GM23248 (cell line): ENCODE measurements around the gene BMP15. TPM values are rescaled to one million over a fixed set of nuclear protein-coding genes. Genes with fewer than 3 reads are reported as not detected.
A peak's percentile ranks its signal among the peaks of the same experiment; 100 is the strongest.

Experiments used
- DNase-seq: peaks from one replicate; pipeline ENCODE4 v3.0.0-alpha.2; 2015
- H2AFZ ChIP-seq: fragments of 200-600 bp; sonication (generic); 2 replicates; pipeline ENCODE4 v1.6.1; 2016; ENCODE audit warnings: antibody characterized with exemption
- H3F3A ChIP-seq: fragments of 200-600 bp; sonication (generic); 2 replicates; pipeline ENCODE4 v1.6.1; 2016; ENCODE audit warnings: mild to moderate bottlenecking, antibody characterized with exemption, mixed run types; ENCODE audit not compliant: insufficient read depth
- H3K27ac ChIP-seq: fragments of 200-600 bp; sonication (generic); 2 replicates; pipeline ENCODE4 v1.5.1; 2016; ENCODE audit warnings: mild to moderate bottlenecking
- H3K27me3 ChIP-seq: fragments of 200-600 bp; sonication (generic); replicated peaks from 2 replicates; pipeline ENCODE4 v1.6.1; 2016; ENCODE audit warnings: mild to moderate bottlenecking; ENCODE audit not compliant: insufficient read depth
- H3K36me3 ChIP-seq: fragments of 200-600 bp; sonication (generic); 2 replicates; pipeline ENCODE4 v1.6.1; 2016; ENCODE audit warnings: low read depth, mild to moderate bottlenecking
- H3K4me1 ChIP-seq: fragments of 200-600 bp; sonication (generic); 2 replicates; pipeline ENCODE4 v1.6.1; 2016; ENCODE audit warnings: mild to moderate bottlenecking; ENCODE audit not compliant: insufficient read depth
- H3K4me2 ChIP-seq: fragments of 200-600 bp; sonication (generic); one replicate; pipeline ENCODE4 v1.6.1; 2016; ENCODE audit warnings: mild to moderate bottlenecking; ENCODE audit not compliant: unreplicated experiment
- H3K4me3 ChIP-seq: fragments of 200-600 bp; sonication (generic); 2 replicates; pipeline ENCODE4 v1.5.1; 2016; ENCODE audit warnings: mild to moderate bottlenecking
- H3K79me2 ChIP-seq: fragments of 200-600 bp; sonication (generic); 2 replicates; pipeline ENCODE4 v1.6.1; 2016; ENCODE audit warnings: mild to moderate bottlenecking; ENCODE audit not compliant: insufficient read depth
- H3K9ac ChIP-seq: fragments of 200-600 bp; sonication (generic); 2 replicates; pipeline ENCODE4 v1.6.1; 2016; ENCODE audit warnings: mild to moderate bottlenecking
- H3K9me2 ChIP-seq: fragments of 200-600 bp; sonication (generic); 2 replicates; pipeline ENCODE4 v1.6.1; 2016; ENCODE audit warnings: mixed run types, mild to moderate bottlenecking, moderate library complexity; ENCODE audit not compliant: insufficient read depth
- H3K9me3 ChIP-seq: fragments of 200-600 bp; sonication (generic); one replicate; pipeline ENCODE4 v1.6.1; 2017; ENCODE audit warnings: low read depth
- H4K20me1 ChIP-seq: fragments of 200-600 bp; sonication (generic); 2 replicates; pipeline ENCODE4 v1.6.0; 2016; ENCODE audit not compliant: insufficient read depth
- EZH2 ChIP-seq: fragments of 200-600 bp; sonication (generic); IDR thresholded peaks from 2 replicates; pipeline ENCODE4 v1.6.1; 2018; ENCODE audit warnings: antibody characterized with exemption, mild to moderate bottlenecking; ENCODE audit not compliant: insufficient read depth, poor library complexity, severe bottlenecking
- EZH2phosphoT487 ChIP-seq: fragments of 200-600 bp; sonication (generic); IDR thresholded peaks from 2 replicates; pipeline ENCODE4 v1.6.1; 2018; ENCODE audit warnings: antibody characterized with exemption, moderate library complexity, mild to moderate bottlenecking, low read depth; ENCODE audit not compliant: insufficient read depth
- WGBS, 2 experiments: methylation state at CpG; one replicate each; pipeline ENCODE4 v1.1.6; 2015 to 2017; ENCODE audit warnings: low lambda C conversion rate in 2 of 2, low coverage in 1 of 2; ENCODE audit errors: missing lambda C conversion rate in 2 of 2; 5-methylcytosine and 5-hydroxymethylcytosine counted together
- in situ Hi-C: fragments of 300-500 bp; cut with MboI; formaldehyde crosslinking; loops from 2 replicates; pipeline ENCODE4 v1.15.0; 2020
- polyA plus RNA-seq: library from polyadenylated mRNA; unstranded; fragments of >200 nt; fragmentation: Nextera tagmentation; extraction: Ambion mirVana; gene quantifications from 2 replicates; pipeline ENCODE4 v1.2.1, GENCODE V29; 2016
- total RNA-seq: library from RNA; depleted of rRNA; stranded (reverse); fragments of >200 nt; shearing (Covaris generic); gene quantifications from 2 replicates; pipeline ENCODE4 v1.2.3, GENCODE V29; 2014

BMP15 gene
- total and polyA plus RNA-seq, 2 experiments from 2014 or later, result not detected

DNA sequence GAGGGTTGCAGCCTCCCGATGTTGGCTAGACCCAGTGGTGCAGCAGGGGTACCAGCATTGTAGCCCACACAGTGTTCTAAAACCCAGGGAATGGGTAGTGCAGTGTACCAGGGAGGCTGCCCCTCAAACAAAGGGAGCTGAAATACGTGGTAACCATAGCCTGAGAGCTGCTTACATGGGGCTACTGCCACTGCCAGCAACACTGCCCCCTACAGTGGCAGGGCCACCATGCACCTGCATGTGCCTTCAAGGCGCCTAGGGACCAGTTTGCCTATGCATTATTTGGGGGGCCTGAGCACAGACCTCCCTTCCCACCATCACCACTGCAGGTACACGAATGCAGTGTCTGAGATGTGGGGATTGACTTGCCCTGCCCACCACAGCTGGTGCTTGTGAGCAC is 21.0 kb upstream of the BMP15 start:
- no peaks in the 10 kb centered on the region for H4K20me1 ChIP-seq
- DNase-seq, result no peak
- no peaks in the 10 kb centered on the region for H3K79me2 ChIP-seq
- in situ Hi-C loops, result no loop called here
- H3K4me3 ChIP-seq, result no peak overlapping the region
- no peaks in the 10 kb centered on the region for H3K9me2 ChIP-seq
- no peaks in the 10 kb centered on the region for H3F3A ChIP-seq
- H2AFZ ChIP-seq, result no peak overlapping the region
- H3K9ac ChIP-seq, result no peak overlapping the region
- no peaks in the 10 kb centered on the region for H3K9me3 ChIP-seq
- no peak overlapping the region for H3K27ac ChIP-seq
- no peaks in the 10 kb centered on the region for H3K27me3 ChIP-seq
- no peak overlapping the region for H3K4me2 ChIP-seq
- H3K4me1 ChIP-seq, result no peaks in the 10 kb centered on the region
- H3K36me3 ChIP-seq, result no peaks in the 10 kb centered on the region
- WGBS, 2 experiments, result 4 to 25% methylated on average over 3 of the region's 4 CpGs
- TF ChIP-seq EZH2phosphoT487 (no peak), EZH2 (no peak)

DNA sequence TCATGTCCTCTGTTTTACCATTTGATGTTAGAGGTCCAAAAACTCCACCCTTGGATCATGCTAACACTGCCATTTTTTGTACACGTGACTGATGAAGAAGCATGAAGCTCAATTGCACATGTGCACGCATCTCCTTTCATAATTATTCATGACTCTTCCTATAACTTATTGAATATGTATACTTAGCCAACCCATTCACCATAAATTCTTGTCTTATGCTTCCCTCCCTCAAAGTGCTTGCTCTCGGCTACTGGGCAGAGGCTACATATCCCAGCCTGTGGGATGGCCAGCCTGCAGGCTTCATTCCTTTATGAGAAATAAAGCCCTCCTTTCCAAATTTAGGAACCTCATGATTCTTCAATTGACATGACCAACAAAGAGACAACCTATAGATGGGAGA is 17.5 kb upstream of the BMP15 start:
- H3K79me2 ChIP-seq, result no peaks in the 10 kb centered on the region
- no peak overlapping the region for H3K4me3 ChIP-seq
- no peak overlapping the region for H3K4me2 ChIP-seq
- H3K36me3 ChIP-seq, result no peaks in the 10 kb centered on the region
- WGBS, 2 experiments, result 33 to 41% methylated on average over 3 of the region's 3 CpGs
- no peaks in the 10 kb centered on the region for H3K9me2 ChIP-seq
- no peak overlapping the region for H3K9ac ChIP-seq
- no peak overlapping the region for H3K27ac ChIP-seq
- no peaks in the 10 kb centered on the region for H3K4me1 ChIP-seq
- H4K20me1 ChIP-seq, result no peaks in the 10 kb centered on the region
- DNase-seq, result no peak
- TF ChIP-seq EZH2 (no peak), EZH2phosphoT487 (no peak)
- in situ Hi-C loops, result no loop called here
- H3K9me3 ChIP-seq, result no peaks in the 10 kb centered on the region
- H2AFZ ChIP-seq, result no peak overlapping the region
- H3K27me3 ChIP-seq, result no peaks in the 10 kb centered on the region
- H3F3A ChIP-seq, result no peaks in the 10 kb centered on the region

DNA sequence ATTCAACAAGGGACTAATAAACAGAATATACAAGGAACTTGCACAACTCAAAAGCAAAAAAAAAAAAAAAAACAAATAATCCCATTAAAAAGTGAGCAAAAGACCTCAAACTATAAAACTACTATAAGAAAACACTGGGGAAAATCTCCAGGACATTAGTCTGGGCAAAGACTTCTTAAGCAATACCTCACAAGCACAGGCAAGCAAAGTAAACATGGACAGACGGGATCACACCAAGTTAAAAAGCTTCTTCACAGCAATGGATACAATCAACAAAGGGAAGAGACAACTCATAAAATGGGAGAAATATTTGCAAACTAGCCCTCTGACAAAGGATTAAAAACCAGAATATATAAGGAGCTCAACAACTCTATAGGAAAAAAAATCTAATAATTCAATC is 17.1 kb upstream of the BMP15 start:
- H3K4me1 ChIP-seq, result no peaks in the 10 kb centered on the region
- no peaks in the 10 kb centered on the region for H3K9me3 ChIP-seq
- in situ Hi-C loops, result no loop called here
- H3K9ac ChIP-seq, result no peak overlapping the region
- 0 to 5% methylated on average over 1 of the region's 1 CpG for WGBS, 2 experiments
- H3F3A ChIP-seq, result no peaks in the 10 kb centered on the region
- H3K27ac ChIP-seq, result no peak overlapping the region
- no peaks in the 10 kb centered on the region for H3K9me2 ChIP-seq
- DNase-seq, result no peak
- no peaks in the 10 kb centered on the region for H3K79me2 ChIP-seq
- H3K36me3 ChIP-seq, result no peaks in the 10 kb centered on the region
- no peaks in the 10 kb centered on the region for H3K27me3 ChIP-seq
- H2AFZ ChIP-seq, result no peak overlapping the region
- no peak for TF ChIP-seq EZH2phosphoT487
- no peak for TF ChIP-seq EZH2
- H4K20me1 ChIP-seq, result no peaks in the 10 kb centered on the region
- no peak overlapping the region for H3K4me2 ChIP-seq
- no peak overlapping the region for H3K4me3 ChIP-seq

- Histone ChIP-seq H3K4me1 (no peaks in the 10 kb centered on the region), H3K79me2 (no peaks in the 10 kb centered on the region), H3K9ac (no peak overlapping the region), H3K4me3 (no peak overlapping the region), H3K9me3 (no peaks in the 10 kb centered on the region), H3K9me2 (no peaks in the 10 kb centered on the region), H3K36me3 (no peaks in the 10 kb centered on the region), H2AFZ (no peak overlapping the region), H3K27ac (no peak overlapping the region), H3F3A (no peaks in the 10 kb centered on the region), H3K4me2 (no peak overlapping the region), H4K20me1 (no peaks in the 10 kb centered on the region), H3K27me3 (no peaks in the 10 kb centered on the region)
- no peak for TF ChIP-seq EZH2
- no peak for TF ChIP-seq EZH2phosphoT487
- peak; percentile 6 for DNase-seq
- in situ Hi-C loops, result no loop called here
- 75 to 86% methylated on average over 12 to 17 of the region's 17 CpGs for WGBS, 2 experiments
Observed at GRCh38 chrX:50905334-50905733, 5.2 kb upstream of the BMP15 start.

DNA sequence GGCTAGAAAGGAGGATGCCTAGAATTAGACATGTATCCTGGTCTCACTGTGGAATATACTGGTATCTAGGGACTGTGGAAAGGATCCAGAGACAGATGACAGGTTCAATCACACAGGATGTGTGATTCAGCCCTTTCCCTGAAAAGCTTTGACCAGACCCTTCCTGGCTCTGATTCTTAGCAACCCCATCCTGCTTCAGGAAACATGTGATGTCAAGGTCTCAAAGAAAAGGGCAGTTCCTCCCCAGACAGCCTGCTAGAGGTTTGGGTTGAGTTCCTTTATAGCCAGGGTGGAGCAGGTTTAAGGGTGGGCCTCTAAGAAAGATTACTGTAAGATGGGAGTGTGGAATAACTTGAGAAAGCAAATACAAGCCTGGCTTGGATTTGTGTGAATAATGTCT is 3.0 kb downstream of the BMP15 start:
- Histone ChIP-seq H3K4me2 (no peak overlapping the region), H3K9ac (no peak overlapping the region), H3K36me3 (no peaks in the 10 kb centered on the region), H3K4me3 (no peak overlapping the region), H3K27ac (no peak overlapping the region), H3F3A (no peaks in the 10 kb centered on the region), H2AFZ (no peak overlapping the region), H3K9me3 (no peaks in the 10 kb centered on the region), H4K20me1 (no peaks in the 10 kb centered on the region), H3K27me3 (no peaks in the 10 kb centered on the region), H3K4me1 (no peaks in the 10 kb centered on the region), H3K79me2 (no peaks in the 10 kb centered on the region), H3K9me2 (no peaks in the 10 kb centered on the region)
- in situ Hi-C loops, result no loop called here
- TF ChIP-seq EZH2phosphoT487 (no peak), EZH2 (no peak)
- no peak for DNase-seq
